Adrenal gland (tissue), 12 donors: ENCODE data around the gene GPHN. TPM values are rescaled to one million over a fixed set of nuclear protein-coding genes. Genes with fewer than 3 reads are reported as not detected.

Experiments used
- DNase-seq, 7 donors: peaks; one replicate each; pipeline ENCODE4 v3.0.0-alpha.2; 2019 to 2020
- H3K27ac ChIP-seq, 5 donors: fragments of 200-600 bp; sonication (generic) in 4 of 5; 1 replicate in 3 of 5; 2 replicates in 2 of 5; pipeline versions ENCODE4 v1.5.1 to v1.8.0; 2016 to 2020; ENCODE audit warnings: mild to moderate bottlenecking in 1 of 5
- H3K27me3 ChIP-seq: fragments of 200-600 bp; 2 replicates; pipeline ENCODE4 v1.8.0; 2021
- H3K36me3 ChIP-seq, 2 donors: fragments of 200-600 bp; replicated peaks in 1 of 2; 1 replicate in 1 of 2; 2 replicates in 1 of 2; pipeline versions ENCODE4 v1.5.1 to v1.8.0; 2018 to 2022
- H3K4me1 ChIP-seq, 2 donors: fragments of 200-600 bp; replicated peaks in 1 of 2; 1 replicate in 1 of 2; 2 replicates in 1 of 2; pipeline versions ENCODE4 v1.5.1 to v1.8.0; 2018 to 2021
- H3K4me3 ChIP-seq, 4 donors: fragments of 200-600 bp; sonication (generic) in 3 of 4; one replicate each; pipeline ENCODE4 v1.5.1; 2016 to 2018
- H3K9me3 ChIP-seq, 3 donors: fragments of 200-600 bp; sonication (generic) in 1 of 3; replicated peaks in 1 of 3; 1 replicate in 2 of 3; 2 replicates in 1 of 3; pipeline versions ENCODE4 v1.5.1 to v1.8.0; 2016 to 2021
- POLR2A ChIP-seq, 2 donors: fragments of 450-650 bp; IDR thresholded peaks; one replicate each; pipeline ENCODE4 v1.6.1; 2017; ENCODE audit warnings: antibody characterized with exemption in 2 of 2, mild to moderate bottlenecking in 2 of 2, moderate library complexity in 1 of 2
- WGBS, 4 donors: extraction: QIAGEN DNeasy Blood & Tissue Kit in 2 of 4; methylation state at CpG; one replicate each; pipeline versions ENCODE4 v1.1.5 to v1.1.7; 2013 to 2017; 5-methylcytosine and 5-hydroxymethylcytosine counted together
- intact Hi-C, 2 donors: fragments of 100-400 bp; cut with DNase I; formaldehyde crosslinking; loops; one replicate each; pipeline versions ENCODE4 v1.14.1 to v1.15.0; 2022 to 2023
- polyA plus RNA-seq, 3 donors: library from polyadenylated mRNA; stranded (reverse); fragments of 200-250 nt in 2 of 3; fragments of 350-450 nt in 1 of 3; fragmentation: Illumina TruSeq in 1 of 3; extraction: RNeasy Lipid Tissue Mini Kit (QIAGEN cat#74804) in 1 of 3; gene quantifications; one replicate each; pipeline ENCODE4 v1.2.3, GENCODE V29; 2013 to 2014
- total RNA-seq, 9 donors: library from RNA; depleted of rRNA in 4 of 9; stranded (reverse); fragments of >200 nt in 4 of 9; fragments of 120-200 nt in 1 of 9; fragmentation: NEBNext Ultra II Directional in 1 of 9; extraction: Animal tissue kit (Norgen Biotek cat#: 25700) in 1 of 9; gene quantifications; one replicate each; pipeline versions ENCODE4 v1.1.0 to v1.2.4, GENCODE V29; 2013 to 2023
- TF ChIP-seq, protein P1 (sequence below), 6 experiments: fragments of 450-650 bp in 4 of 6; fragments of 200-600 bp in 2 of 6; sonication (generic) in 1 of 6; IDR thresholded peaks; 1 replicate in 5 of 6; 2 replicates in 1 of 6; pipeline versions ENCODE4 v1.5.1 to v1.8.0; 2016 to 2021; ENCODE audit warnings: antibody characterized with exemption in 6 of 6, mild to moderate bottlenecking in 2 of 6, moderate library complexity in 1 of 6
- donor health status: healthy with polysubstance abuse.
- donor health status: Bipolar disorder and iron deficiency.
- donor health status: DM: yes; HTN: yes; CAD: no.
- donor health status: DM: no; HTN: no; CAD: no.
- donor health status: DM: no; HTN: no; CAD: no.
- donor health status: DM: yes; HTN: yes; CAD: no.

GPHN gene
- total and polyA plus RNA-seq, 12 donors: 12.5 to 41.0 (median 24.0) TPM

DNA sequence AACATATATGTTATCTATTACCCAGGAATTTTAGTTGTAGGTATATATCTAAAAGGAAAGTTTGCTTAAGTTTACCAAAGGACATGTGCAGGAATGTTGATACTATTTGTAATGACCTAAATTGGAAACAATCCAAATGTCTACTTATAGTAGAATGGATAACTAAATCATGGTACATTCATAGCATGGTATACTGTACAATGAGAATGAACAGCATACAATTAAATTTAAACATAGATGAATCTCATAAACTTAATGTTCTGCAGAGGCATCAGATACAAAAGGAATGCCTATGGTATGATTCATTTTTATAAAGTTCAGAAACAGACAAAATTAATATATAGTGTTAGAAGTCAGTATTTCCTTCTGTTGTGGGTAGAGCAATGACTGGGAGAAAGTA is 135.4 kb downstream of the GPHN start:
- Histone ChIP-seq H3K27ac (no peak overlapping the region), H3K4me1 (peaks cover 0 to 5% of the 10 kb centered on the region in 2 donors), H3K27me3 (no peaks in the 10 kb centered on the region), H3K36me3 (no peaks in the 10 kb centered on the region), H3K4me3 (no peak overlapping the region), H3K9me3 (no peaks in the 10 kb centered on the region)
- intact Hi-C loops: no loop called here
- TF ChIP-seq POLR2A (IDR thresholded peaks at IDR 0.05): no peak
- TF ChIP-seq, protein P1, sequence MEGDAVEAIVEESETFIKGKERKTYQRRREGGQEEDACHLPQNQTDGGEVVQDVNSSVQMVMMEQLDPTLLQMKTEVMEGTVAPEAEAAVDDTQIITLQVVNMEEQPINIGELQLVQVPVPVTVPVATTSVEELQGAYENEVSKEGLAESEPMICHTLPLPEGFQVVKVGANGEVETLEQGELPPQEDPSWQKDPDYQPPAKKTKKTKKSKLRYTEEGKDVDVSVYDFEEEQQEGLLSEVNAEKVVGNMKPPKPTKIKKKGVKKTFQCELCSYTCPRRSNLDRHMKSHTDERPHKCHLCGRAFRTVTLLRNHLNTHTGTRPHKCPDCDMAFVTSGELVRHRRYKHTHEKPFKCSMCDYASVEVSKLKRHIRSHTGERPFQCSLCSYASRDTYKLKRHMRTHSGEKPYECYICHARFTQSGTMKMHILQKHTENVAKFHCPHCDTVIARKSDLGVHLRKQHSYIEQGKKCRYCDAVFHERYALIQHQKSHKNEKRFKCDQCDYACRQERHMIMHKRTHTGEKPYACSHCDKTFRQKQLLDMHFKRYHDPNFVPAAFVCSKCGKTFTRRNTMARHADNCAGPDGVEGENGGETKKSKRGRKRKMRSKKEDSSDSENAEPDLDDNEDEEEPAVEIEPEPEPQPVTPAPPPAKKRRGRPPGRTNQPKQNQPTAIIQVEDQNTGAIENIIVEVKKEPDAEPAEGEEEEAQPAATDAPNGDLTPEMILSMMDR (IDR thresholded peaks at IDR 0.05): no peak
- no peak for DNase-seq

DNA sequence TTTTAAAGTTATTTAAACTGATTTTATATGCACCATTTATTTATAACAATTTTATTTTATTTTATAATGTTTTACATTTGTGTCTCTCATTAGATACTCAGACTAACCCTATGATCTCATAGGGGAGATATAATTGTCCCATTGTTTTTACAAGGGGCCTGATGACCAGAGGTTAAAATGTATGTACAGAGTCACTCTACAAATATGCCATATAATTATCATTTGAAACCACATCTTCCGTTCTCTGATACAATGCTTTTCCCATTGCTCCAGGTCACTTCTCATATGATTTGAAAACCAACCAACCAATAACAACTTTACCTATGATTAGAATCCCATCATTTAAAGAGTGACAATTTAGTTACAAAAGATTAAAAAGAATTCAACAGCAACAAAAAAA is 137.8 kb downstream of the GPHN start:
- Histone ChIP-seq H3K4me1 (no peaks in the 10 kb centered on the region), H3K36me3 (no peaks in the 10 kb centered on the region), H3K9me3 (no peaks in the 10 kb centered on the region), H3K27me3 (no peaks in the 10 kb centered on the region), H3K27ac (no peak overlapping the region), H3K4me3 (no peak overlapping the region)
- DNase-seq: no peak
- intact Hi-C loops: no loop called here
- WGBS, 4 donors: 90 to 97% (median 93%) methylated on average over 1 of the region's 1 CpG
- TF ChIP-seq, protein P1 (IDR thresholded peaks at IDR 0.05): no peak
- no peak for TF ChIP-seq POLR2A (IDR thresholded peaks at IDR 0.05)

DNA sequence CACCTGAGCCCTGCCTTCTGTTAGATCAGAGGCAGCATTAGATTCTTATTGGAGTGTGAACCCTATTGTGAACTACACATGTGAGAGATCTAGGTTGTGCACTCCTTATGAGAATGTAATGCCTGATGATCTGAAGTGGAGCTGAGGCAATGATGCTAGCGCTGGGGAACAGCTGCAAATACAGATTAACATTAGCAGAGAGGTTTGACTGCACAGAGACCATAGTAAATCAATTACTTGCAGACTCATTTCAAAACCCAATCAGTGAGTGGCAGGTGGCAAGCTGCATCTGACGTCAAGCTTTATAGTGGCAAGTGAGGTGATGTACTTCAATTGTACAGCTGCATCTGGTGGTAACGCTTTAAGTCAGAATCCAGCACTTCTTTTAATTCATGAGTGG is 141.6 kb downstream of the GPHN start:
- no peak for TF ChIP-seq POLR2A (IDR thresholded peaks at IDR 0.05)
- TF ChIP-seq, protein P1 (IDR thresholded peaks at IDR 0.05): no peak

DNA sequence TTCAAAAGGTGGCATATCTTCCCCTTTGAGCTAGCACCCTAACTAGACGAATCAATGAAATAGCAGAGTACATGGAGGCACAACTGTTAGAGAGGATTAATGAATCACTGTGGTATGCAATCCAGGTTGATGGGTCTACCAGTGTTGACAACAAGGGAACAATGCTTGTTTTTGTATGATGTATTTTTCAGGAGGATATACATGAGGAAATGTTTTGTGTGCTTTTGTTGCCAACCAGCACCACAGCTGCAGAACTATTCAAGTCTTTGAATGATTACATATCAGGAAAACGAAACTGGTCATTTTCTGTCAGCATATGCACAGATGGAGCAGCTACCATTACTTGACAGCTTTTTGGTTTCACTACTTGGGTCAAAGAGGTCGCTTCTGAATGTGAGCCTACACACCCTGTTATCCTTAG is 142.6 kb downstream of the GPHN start:
- Histone ChIP-seq H3K4me1 (no peaks in the 10 kb centered on the region), H3K27ac (no peak overlapping the region), H3K36me3 (no peaks in the 10 kb centered on the region), H3K4me3 (no peak overlapping the region), H3K9me3 (no peaks in the 10 kb centered on the region), H3K27me3 (no peaks in the 10 kb centered on the region)
- no peak for TF ChIP-seq POLR2A (IDR thresholded peaks at IDR 0.05)
- TF ChIP-seq, protein P1 (IDR thresholded peaks at IDR 0.05): no peak
- 70 to 88% (median 79%) methylated on average over 3 of the region's 3 CpGs for WGBS, 4 donors
- intact Hi-C loops: no loop called here
- DNase-seq: no peak

More for the DNA sequence above, 141.6 kb downstream of the GPHN start:
- H3K27me3 ChIP-seq: no peaks in the 10 kb centered on the region
- no peaks in the 10 kb centered on the region for H3K9me3 ChIP-seq
- 88 to 92% (median 91%) methylated on average over 3 of the region's 3 CpGs for WGBS, 4 donors
- no peak overlapping the region for H3K27ac ChIP-seq
- H3K4me3 ChIP-seq: no peak overlapping the region
- DNase-seq: no peak
- H3K36me3 ChIP-seq: no peaks in the 10 kb centered on the region
- no peaks in the 10 kb centered on the region for H3K4me1 ChIP-seq
- intact Hi-C loops: no loop called here
